Neural progenitor cell (in vitro differentiated cells): ENCODE results near the gene AKR1B1. TPM values are rescaled to one million over a fixed set of nuclear protein-coding genes. Genes with fewer than 3 reads are reported as not detected.
A peak's percentile ranks its signal among the peaks of the same experiment; 100 is the strongest.

Source experiments
- DNase-seq: peaks from one replicate; pipeline ENCODE4 v3.0.0-alpha.2; 2016; ENCODE audit warnings: low spot score
- H2AFZ ChIP-seq: fragments of 200-600 bp; sonication (generic); replicated peaks from 2 replicates; pipeline ENCODE4 v1.6.1; 2016; ENCODE audit warnings: antibody characterized with exemption
- H3F3A ChIP-seq: fragments of 200-600 bp; sonication (generic); 2 replicates; pipeline ENCODE4 v1.6.1; 2016; ENCODE audit warnings: antibody characterized with exemption, low read depth
- H3K27ac ChIP-seq: fragments of 200-600 bp; sonication (generic); 2 replicates; pipeline ENCODE4 v1.5.1; 2016; ENCODE audit warnings: mild to moderate bottlenecking
- H3K27me3 ChIP-seq: fragments of 200-600 bp; sonication (generic); 2 replicates; pipeline ENCODE4 v1.6.1; 2016; ENCODE audit warnings: mild to moderate bottlenecking, moderate library complexity
- H3K36me3 ChIP-seq: fragments of 200-600 bp; sonication (generic); 2 replicates; pipeline ENCODE4 v1.5.1; 2016
- H3K4me1 ChIP-seq: fragments of 200-600 bp; sonication (generic); 2 replicates; pipeline ENCODE4 v1.6.1; 2016; ENCODE audit warnings: mixed run types
- H3K4me2 ChIP-seq: fragments of 200-600 bp; sonication (generic); 2 replicates; pipeline ENCODE4 v1.6.1; 2016
- H3K4me3 ChIP-seq: fragments of 200-600 bp; sonication (generic); 2 replicates; pipeline ENCODE4 v1.5.1; 2016
- H3K79me2 ChIP-seq: fragments of 200-600 bp; sonication (generic); 2 replicates; pipeline ENCODE4 v1.6.1; 2016; ENCODE audit warnings: low read depth
- H3K9ac ChIP-seq: fragments of 200-600 bp; sonication (generic); 2 replicates; pipeline ENCODE4 v1.6.1; 2016
- H3K9me3 ChIP-seq: fragments of 200-600 bp; sonication (generic); 2 replicates; pipeline ENCODE4 v1.5.1; 2016; ENCODE audit warnings: low read depth
- H4K20me1 ChIP-seq: fragments of 200-600 bp; sonication (generic); 2 replicates; pipeline ENCODE4 v1.6.1; 2016; ENCODE audit warnings: low read depth
- H3K27ac Mint-ChIP-seq: 3 replicates; pipeline ENCODE4 v1.8.0; 2021; ENCODE audit warnings: mixed read lengths
- H3K27me3 Mint-ChIP-seq: 2 replicates; pipeline ENCODE4 v1.8.0; 2022; ENCODE audit warnings: low read depth, mild to moderate bottlenecking, inconsistent platforms, moderate library complexity, mixed read lengths; ENCODE audit not compliant: insufficient read depth
- H3K36me3 Mint-ChIP-seq: 3 replicates; pipeline ENCODE4 v1.8.0; 2021; ENCODE audit warnings: mixed read lengths
- H3K4me1 Mint-ChIP-seq: 3 replicates; pipeline ENCODE4 v1.8.0; 2021; ENCODE audit warnings: mixed read lengths
- H3K4me3 Mint-ChIP-seq: 3 replicates; pipeline ENCODE4 v1.8.0; 2021; ENCODE audit warnings: mild to moderate bottlenecking, moderate library complexity, mixed read lengths
- H3K9me3 Mint-ChIP-seq: 3 replicates; pipeline ENCODE4 v1.8.0; 2020; ENCODE audit warnings: mixed read lengths
- EZH2 ChIP-seq: fragments of 200-600 bp; sonication (generic); IDR thresholded peaks from 2 replicates; pipeline ENCODE4 v1.6.1; 2017; ENCODE audit warnings: antibody characterized with exemption, mild to moderate bottlenecking, moderate library complexity
- EZH2phosphoT487 ChIP-seq: fragments of 200-600 bp; sonication (generic); IDR thresholded peaks from 2 replicates; pipeline ENCODE4 v1.6.1; 2017; ENCODE audit warnings: antibody characterized with exemption
- total RNA-seq: library from RNA; depleted of rRNA; stranded (reverse); fragments of >200 nt; gene quantifications from 2 replicates; pipeline ENCODE4 v1.2.3, GENCODE V29; 2015; ENCODE audit warnings: low replicate concordance
- TF ChIP-seq, protein P1 (sequence below): fragments of 200-600 bp; sonication (generic); IDR thresholded peaks from 2 replicates; pipeline ENCODE4 v1.5.1; 2017; ENCODE audit warnings: antibody characterized with exemption, mild to moderate bottlenecking

AKR1B1 gene
- total RNA-seq, 1 donor from 2014 or later, result 105 TPM

DNA sequence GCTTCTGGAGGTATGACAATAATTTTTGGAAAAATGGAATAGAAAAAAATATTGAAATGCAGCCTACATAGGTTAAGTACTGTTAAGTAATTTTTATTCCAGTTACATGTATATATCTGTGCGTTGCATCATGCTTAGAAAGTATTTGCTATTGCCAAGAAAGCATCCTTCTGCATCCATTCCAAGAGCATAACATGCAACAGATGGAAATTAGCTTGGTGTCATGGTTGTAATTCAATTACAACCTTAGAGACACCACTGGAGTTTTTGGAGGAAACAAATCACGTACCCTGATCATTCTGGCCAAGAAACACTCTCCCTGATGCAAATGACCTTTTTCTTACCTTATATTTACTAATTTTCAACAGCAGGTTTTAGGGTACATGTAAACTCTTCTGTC is 1.7 kb downstream of the AKR1B1 start:
- Mint-ChIP-seq H3K9me3 (no peaks in the 10 kb centered on the region), H3K27me3 (peaks cover 5% of the 10 kb centered on the region), H3K4me3 (peak overlapping the region; percentile 94), H3K4me1 (peaks cover 32% of the 10 kb centered on the region), H3K36me3 (peaks cover 20% of the 10 kb centered on the region), H3K27ac (no peak overlapping the region)
- Histone ChIP-seq H3F3A (no peaks in the 10 kb centered on the region), H3K9ac (no peak overlapping the region), H3K4me2 (peak overlapping the region; percentile 90), H4K20me1 (peaks cover 20% of the 10 kb centered on the region), H3K27me3 (peaks cover 14% of the 10 kb centered on the region), H3K4me3 (no peak overlapping the region), H3K27ac (no peak overlapping the region), H3K4me1 (peaks cover 8% of the 10 kb centered on the region), H3K79me2 (peaks cover 38% of the 10 kb centered on the region), H3K36me3 (no peaks in the 10 kb centered on the region), H3K9me3 (no peaks in the 10 kb centered on the region), H2AFZ (no peak overlapping the region)
- TF ChIP-seq EZH2 (no peak), EZH2phosphoT487 (no peak)
- TF ChIP-seq, protein P1, sequence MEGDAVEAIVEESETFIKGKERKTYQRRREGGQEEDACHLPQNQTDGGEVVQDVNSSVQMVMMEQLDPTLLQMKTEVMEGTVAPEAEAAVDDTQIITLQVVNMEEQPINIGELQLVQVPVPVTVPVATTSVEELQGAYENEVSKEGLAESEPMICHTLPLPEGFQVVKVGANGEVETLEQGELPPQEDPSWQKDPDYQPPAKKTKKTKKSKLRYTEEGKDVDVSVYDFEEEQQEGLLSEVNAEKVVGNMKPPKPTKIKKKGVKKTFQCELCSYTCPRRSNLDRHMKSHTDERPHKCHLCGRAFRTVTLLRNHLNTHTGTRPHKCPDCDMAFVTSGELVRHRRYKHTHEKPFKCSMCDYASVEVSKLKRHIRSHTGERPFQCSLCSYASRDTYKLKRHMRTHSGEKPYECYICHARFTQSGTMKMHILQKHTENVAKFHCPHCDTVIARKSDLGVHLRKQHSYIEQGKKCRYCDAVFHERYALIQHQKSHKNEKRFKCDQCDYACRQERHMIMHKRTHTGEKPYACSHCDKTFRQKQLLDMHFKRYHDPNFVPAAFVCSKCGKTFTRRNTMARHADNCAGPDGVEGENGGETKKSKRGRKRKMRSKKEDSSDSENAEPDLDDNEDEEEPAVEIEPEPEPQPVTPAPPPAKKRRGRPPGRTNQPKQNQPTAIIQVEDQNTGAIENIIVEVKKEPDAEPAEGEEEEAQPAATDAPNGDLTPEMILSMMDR, result no peak
- no peak for DNase-seq

- no peaks in the 10 kb centered on the region for H3K36me3 ChIP-seq
- H3K9ac ChIP-seq, result no peak overlapping the region
- H3F3A ChIP-seq, result no peaks in the 10 kb centered on the region
Observed at GRCh38 chr7:134454277-134454676, 4.6 kb downstream of the AKR1B1 start.

DNA sequence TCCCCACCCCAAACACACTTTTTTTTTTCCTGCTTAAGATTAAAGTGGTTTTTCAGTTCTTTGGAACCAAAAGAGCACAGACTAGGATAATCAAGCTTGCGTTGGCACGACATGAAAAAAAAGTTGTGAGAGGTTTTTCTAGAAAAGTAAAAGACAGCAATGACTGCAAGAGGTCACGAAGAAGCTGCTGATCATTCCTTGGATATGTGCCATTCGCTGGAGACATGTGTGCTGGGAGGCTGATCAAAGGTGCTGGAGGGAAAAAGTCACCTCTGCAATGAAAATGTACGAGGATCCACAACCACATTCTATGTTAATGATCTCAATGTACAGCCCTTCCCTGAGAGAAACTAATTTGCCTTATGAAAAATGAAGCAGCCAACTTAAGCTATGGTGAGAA is 5.4 kb downstream of the AKR1B1 start:
- TF ChIP-seq EZH2 (no peak), EZH2phosphoT487 (no peak)
- TF ChIP-seq, protein P1, result no peak
- Mint-ChIP-seq H3K9me3 (no peaks in the 10 kb centered on the region), H3K27me3 (peaks cover 2% of the 10 kb centered on the region), H3K4me1 (peaks cover 29% of the 10 kb centered on the region), H3K27ac (peak overlapping the region; percentile 24), H3K36me3 (peaks cover 25% of the 10 kb centered on the region), H3K4me3 (no peak overlapping the region)
- no peak overlapping the region for H3K4me2 ChIP-seq
- H3K79me2 ChIP-seq, result peaks cover 38% of the 10 kb centered on the region
- H3K36me3 ChIP-seq, result no peaks in the 10 kb centered on the region
- H3K27me3 ChIP-seq, result no peaks in the 10 kb centered on the region
- H3K4me3 ChIP-seq, result no peak overlapping the region
- no peak overlapping the region for H3K27ac ChIP-seq
- no peaks in the 10 kb centered on the region for H3F3A ChIP-seq
- peaks cover 20% of the 10 kb centered on the region for H4K20me1 ChIP-seq
- DNase-seq, result no peak
- H3K9ac ChIP-seq, result no peak overlapping the region
- H3K4me1 ChIP-seq, result peaks cover 8% of the 10 kb centered on the region
- H3K9me3 ChIP-seq, result no peaks in the 10 kb centered on the region
- no peak overlapping the region for H2AFZ ChIP-seq

More at GRCh38 chr7:134454277-134454676, 4.6 kb downstream of the AKR1B1 start:
- peaks cover 5% of the 10 kb centered on the region for H3K27me3 Mint-ChIP-seq
- H3K4me2 ChIP-seq, result no peak overlapping the region
- peaks cover 20% of the 10 kb centered on the region for H4K20me1 ChIP-seq
- no peak overlapping the region for H3K27ac Mint-ChIP-seq
- no peak overlapping the region for H3K4me3 Mint-ChIP-seq
- no peak for TF ChIP-seq EZH2phosphoT487
- TF ChIP-seq, protein P1, result no peak
- TF ChIP-seq EZH2, result no peak
- H2AFZ ChIP-seq, result no peak overlapping the region
- H3K4me1 ChIP-seq, result peaks cover 8% of the 10 kb centered on the region
- H3K9me3 Mint-ChIP-seq, result no peaks in the 10 kb centered on the region
- H3K4me3 ChIP-seq, result no peak overlapping the region
- DNase-seq, result no peak
- H3K9me3 ChIP-seq, result no peaks in the 10 kb centered on the region
- no peak overlapping the region for H3K27ac ChIP-seq
- peaks cover 31% of the 10 kb centered on the region for H3K4me1 Mint-ChIP-seq
- H3K36me3 Mint-ChIP-seq, result peaks cover 23% of the 10 kb centered on the region
- peaks cover 38% of the 10 kb centered on the region for H3K79me2 ChIP-seq
- H3K27me3 ChIP-seq, result peaks cover under 1% of the 10 kb centered on the region
